ENCODE data around the gene FAM234B. TPM values are rescaled to one million over a fixed set of nuclear protein-coding genes. Genes with fewer than 3 reads are reported as not detected.

FAM234B gene
- total RNA-seq, 2 experiments from 2014 or later, result 10.0 to 10.7 TPM

DNA sequence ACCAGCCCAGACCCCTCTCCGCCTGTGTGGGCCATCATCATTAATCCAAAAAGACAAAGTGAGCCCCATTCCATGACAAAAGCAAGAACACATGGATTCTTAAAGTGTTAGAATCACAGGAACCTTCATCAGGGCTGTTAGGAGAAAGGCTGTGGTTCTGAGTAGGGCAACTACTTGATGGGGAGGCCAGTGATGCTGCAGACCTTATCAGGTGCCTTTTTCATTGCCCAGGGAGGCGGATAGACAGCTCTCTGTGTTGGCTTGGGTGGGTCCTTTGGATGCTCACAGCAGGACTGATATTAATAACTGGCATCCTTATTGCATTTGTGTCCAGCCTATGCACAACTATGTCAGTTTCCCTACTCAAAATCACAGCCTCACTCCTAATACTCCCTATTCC is 46.4 kb upstream of the FAM234B start:
- H3K27me3 Mint-ChIP-seq, result peaks cover 5% of the 10 kb centered on the region
- H3K36me3 Mint-ChIP-seq (ENCODE audit: low read depth), result no peaks in the 10 kb centered on the region
- intact Hi-C loops (cut with micrococcal nuclease), result loop anchor here (5.0 kb wide), 1 partner anchor 215 kb away; no protein-coding TSS in a partner anchor
- peaks cover 32% of the 10 kb centered on the region for H3K4me1 Mint-ChIP-seq (ENCODE audit: low read depth)
- H3K9me3 Mint-ChIP-seq, result no peaks in the 10 kb centered on the region
- ATAC-seq (no peak), DNase-seq (no peak)
- no peak overlapping the region for H3K27ac Mint-ChIP-seq
- H3K4me3 Mint-ChIP-seq, result no peak overlapping the region
- ChIA-PET CTCF (interaction anchor here (1.0 to 1.2 kb wide), 2 partner anchors 11 to 81 kb away, joined by 4 to 8 read pairs; no protein-coding TSS in a partner anchor), POLR2A (no interaction called here)
- no peak for TF ChIP-seq CTCF (IDR thresholded peaks at IDR 0.05)

DNA sequence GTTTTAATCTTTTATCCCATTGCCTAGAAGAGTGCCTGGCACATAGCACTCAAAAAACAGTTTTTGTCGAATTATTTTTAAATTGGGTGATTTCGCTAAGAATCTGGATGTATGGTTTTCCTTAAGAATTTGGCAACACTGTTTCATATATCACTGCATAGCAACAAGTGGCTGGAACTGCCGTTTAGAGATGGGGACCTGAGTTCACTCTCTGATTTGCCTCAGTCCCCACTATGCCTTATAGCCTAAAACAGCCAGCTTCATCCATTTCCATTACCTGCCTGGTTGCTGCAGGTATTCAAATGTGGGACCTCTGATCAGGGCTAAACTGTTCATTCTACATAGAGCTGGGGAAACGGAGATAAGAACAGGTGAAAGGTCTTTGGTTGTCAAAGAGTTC is 45.9 kb upstream of the FAM234B start:
- no peak overlapping the region for H3K4me3 Mint-ChIP-seq
- H3K27ac Mint-ChIP-seq, result no peak overlapping the region
- ATAC-seq (no peak), DNase-seq (no peak)
- peaks cover 27% of the 10 kb centered on the region for H3K4me1 Mint-ChIP-seq (ENCODE audit: low read depth)
- no peak for TF ChIP-seq CTCF (IDR thresholded peaks at IDR 0.05)
- no peaks in the 10 kb centered on the region for H3K9me3 Mint-ChIP-seq
- CTCF ChIA-PET, result no interaction called here
- no peaks in the 10 kb centered on the region for H3K36me3 Mint-ChIP-seq (ENCODE audit: low read depth)
- POLR2A ChIA-PET, result no interaction called here
- H3K27me3 Mint-ChIP-seq, result peaks cover 8% of the 10 kb centered on the region
- intact Hi-C loops (cut with micrococcal nuclease), result loop anchor here (5.0 kb wide), 1 partner anchor 214 kb away; no protein-coding TSS in a partner anchor

DNA sequence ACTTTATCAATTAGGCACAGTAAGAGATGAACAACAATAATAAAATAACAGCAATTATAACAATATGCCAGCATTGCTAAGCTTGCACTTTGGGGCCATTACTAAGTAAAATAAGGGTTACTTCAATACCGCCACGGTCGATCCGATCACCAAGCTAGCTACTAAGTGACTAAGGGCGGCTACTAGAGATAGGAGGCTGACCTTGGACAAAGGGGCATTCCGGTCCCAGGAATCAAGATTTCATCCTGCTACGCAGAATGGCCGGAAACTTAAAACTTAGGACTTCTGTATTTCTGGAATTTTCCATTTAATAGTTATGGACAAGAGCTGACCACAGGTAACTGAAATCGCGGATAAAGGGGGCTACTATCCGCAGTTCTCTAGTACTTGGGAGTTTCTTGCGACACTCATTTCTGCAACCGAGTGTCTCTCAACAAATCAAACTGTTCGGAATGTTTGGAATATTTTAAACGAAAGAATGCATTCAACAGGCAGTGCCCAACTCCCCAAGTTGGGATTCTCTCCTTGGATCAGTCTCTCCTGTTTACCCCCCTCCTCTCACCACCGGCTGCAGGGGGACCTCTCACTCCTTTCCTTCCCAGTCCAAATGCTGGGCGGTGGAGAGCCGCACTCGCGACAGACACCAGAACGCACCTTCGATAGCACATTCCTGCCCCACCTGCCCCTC is 44.8 kb upstream of the FAM234B start:
- Mint-ChIP-seq H3K36me3 (ENCODE audit: low read depth) (no peaks in the 10 kb centered on the region), H3K4me3 (peak overlapping the region; percentile 86), H3K27me3 (peaks cover 8% of the 10 kb centered on the region), H3K9me3 (no peaks in the 10 kb centered on the region), H3K4me1 (ENCODE audit: low read depth) (peaks cover 24% of the 10 kb centered on the region), H3K27ac (peak overlapping the region; percentile 50)
- CTCF ChIA-PET, result interaction anchor here (1.0 to 1.1 kb wide), 2 partner anchors 211 to 256 kb away, joined by 3 to 4 read pairs; no protein-coding TSS in a partner anchor
- ATAC-seq (no peak), DNase-seq (no peak)
- intact Hi-C loops (cut with micrococcal nuclease), result loop anchor here (5.0 kb wide), 1 partner anchor 213 kb away; no protein-coding TSS in a partner anchor
- no peak for TF ChIP-seq CTCF (IDR thresholded peaks at IDR 0.05)
- POLR2A ChIA-PET, result no interaction called here

DNA sequence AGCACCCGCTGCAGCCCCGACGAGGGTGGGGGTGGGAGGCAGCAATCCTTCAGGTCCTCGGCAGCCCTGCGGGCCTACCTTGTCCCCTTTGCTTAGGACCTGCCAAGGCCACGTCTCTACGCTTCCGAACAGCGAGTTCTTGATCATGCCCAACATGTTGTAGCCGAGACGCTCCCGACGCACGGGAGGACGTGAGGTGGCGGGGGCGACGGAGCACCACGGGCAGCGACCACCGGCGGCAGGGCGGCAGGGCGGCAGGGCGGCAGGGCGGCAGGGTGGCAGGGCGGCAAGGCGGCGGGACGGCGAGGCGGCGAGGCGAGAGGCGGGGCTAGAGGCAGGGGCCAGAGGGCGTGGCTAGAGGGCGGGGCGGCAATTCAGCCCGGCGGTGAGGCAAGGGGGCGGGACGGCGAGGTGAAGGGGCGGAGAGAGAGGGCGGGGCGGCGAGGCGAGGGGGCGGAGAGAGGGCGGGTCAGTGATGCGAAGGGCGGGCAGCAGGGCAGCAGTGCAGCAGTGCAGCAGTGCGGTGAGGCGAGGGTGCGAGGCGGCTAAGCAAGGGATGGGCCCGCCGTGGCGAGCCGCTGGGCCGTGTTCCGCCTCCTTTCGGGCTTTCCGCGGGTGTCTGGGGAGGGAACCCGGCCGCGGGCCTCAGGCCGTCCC is 44.1 kb upstream of the FAM234B start, which contains the start of gene HEBP1:
Gene HEBP1 (minus strand): TSS at position 307 of the 657 bp plus-strand sequence. CDS start 151 bp downstream, at position 156.
- ATAC-seq (peak; percentile 96), DNase-seq (peak; percentile 95)
- TF ChIP-seq CTCF (IDR thresholded peaks at IDR 0.05), result no peak
- H3K4me3 Mint-ChIP-seq, result peak within 1 kb of the TSS; percentile 86
- no peaks in the 10 kb centered on the region for H3K9me3 Mint-ChIP-seq
- intact Hi-C loops (cut with micrococcal nuclease), result loop anchor here (5.0 kb wide), 1 partner anchor 212 kb away; no protein-coding TSS in a partner anchor
- peaks cover 8% of the 10 kb centered on the region for H3K27me3 Mint-ChIP-seq
- H3K36me3 Mint-ChIP-seq (ENCODE audit: low read depth), result no peaks in the 10 kb centered on the region
- ChIA-PET POLR2A (no interaction called here), CTCF (interaction anchor here (1.1 kb wide), 2 partner anchors 206 to 211 kb away, joined by 3 read pairs; no protein-coding TSS in a partner anchor)
- H3K27ac Mint-ChIP-seq, result peak within 1 kb of the TSS; percentile 66
- peaks cover 24% of the 10 kb centered on the region for H3K4me1 Mint-ChIP-seq (ENCODE audit: low read depth)

DNA sequence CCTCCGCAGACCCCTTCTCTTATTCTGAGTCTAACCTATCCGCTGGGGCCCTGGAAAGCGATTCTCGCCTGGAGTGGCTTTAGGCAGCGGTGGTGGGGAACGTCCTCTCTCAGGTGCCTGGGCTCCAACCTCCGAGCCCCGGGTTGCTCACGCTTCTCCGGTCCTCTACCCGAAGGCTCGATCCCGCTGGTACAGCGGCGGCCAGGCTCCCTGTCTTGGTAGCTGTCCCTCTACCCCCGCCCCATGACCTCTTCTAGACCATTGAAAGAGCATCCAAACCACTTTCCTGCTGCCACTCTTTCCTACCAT is 43.6 kb upstream of the FAM234B start:
- peaks cover 8% of the 10 kb centered on the region for H3K27me3 Mint-ChIP-seq
- ATAC-seq, result peak; percentile 35
- intact Hi-C loops (cut with micrococcal nuclease), result no loop called here
- H3K4me3 Mint-ChIP-seq, result peak overlapping the region; percentile 86
- TF ChIP-seq CTCF (IDR thresholded peaks at IDR 0.05), result no peak
- peak; percentile 49 for DNase-seq
- H3K27ac Mint-ChIP-seq, result peak overlapping the region; percentile 66
- no peaks in the 10 kb centered on the region for H3K36me3 Mint-ChIP-seq (ENCODE audit: low read depth)
- no peaks in the 10 kb centered on the region for H3K9me3 Mint-ChIP-seq
- ChIA-PET POLR2A (no interaction called here), CTCF (interaction anchor here (1.1 kb wide), 1 partner anchor 205 kb away, joined by 3 read pairs; no protein-coding TSS in a partner anchor)
- peaks cover 24% of the 10 kb centered on the region for H3K4me1 Mint-ChIP-seq (ENCODE audit: low read depth)

All from activated CD8-positive, alpha-beta T cell treated with anti-CD3 and anti-CD28 coated beads for 36 hours (primary cell).